Cardiac fibroblast (primary cell): ENCODE data around the gene RPRD2.
A peak's percentile ranks its signal among the peaks of the same experiment; 100 is the strongest.

Experiments
- DNase-seq, 2 donors: peaks; one replicate each; pipeline versions ENCODE4 v3.0.0 to v3.0.0-alpha.2; 2010; ENCODE audit warnings: low read depth in 2 of 2
- H3K4me3 ChIP-seq, 2 donors: replicated peaks in 1 of 2; 1 replicate in 1 of 2; 2 replicates in 1 of 2; pipeline ENCODE4 v1.5.1; 2011; ENCODE audit warnings: low read depth in 2 of 2, low read length in 2 of 2, mild to moderate bottlenecking in 2 of 2, moderate library complexity in 1 of 2
- CTCF ChIP-seq: IDR thresholded peaks from one replicate; pipeline ENCODE4 v1.5.1; 2011; ENCODE audit warnings: low read depth, mild to moderate bottlenecking, low read length, inconsistent platforms

RPRD2 gene

GRCh38 chr1:150406483-150406882, 42.5 kb downstream of the RPRD2 start:
- peak in 1 of 2 donors; percentile 36 for DNase-seq
- TF ChIP-seq CTCF: no peak
- H3K4me3 ChIP-seq: no peak overlapping the region

DNA sequence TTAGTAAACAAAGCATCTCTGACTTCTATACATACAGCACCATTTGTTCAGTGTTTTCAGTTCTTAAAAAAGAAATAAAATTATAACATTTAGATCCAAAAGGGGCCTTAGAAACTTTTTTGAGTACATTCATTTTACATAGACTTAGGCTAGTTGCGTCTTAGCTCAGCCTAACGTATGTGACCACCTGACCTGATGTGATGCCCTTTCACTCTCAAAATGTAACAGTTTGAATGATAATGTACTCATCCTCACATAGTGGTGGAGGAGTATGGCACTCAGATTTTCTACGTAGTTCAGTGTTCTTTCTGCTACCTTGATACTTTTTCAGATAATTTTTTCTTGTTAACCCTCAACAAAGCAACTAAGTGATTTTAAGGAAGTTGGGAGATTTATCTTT, 43.4 kb downstream of the RPRD2 start:
- no peak overlapping the region for H3K4me3 ChIP-seq
- TF ChIP-seq CTCF: no peak
- DNase-seq: no peak

GRCh38 chr1:150408800-150409199, 44.9 kb downstream of the RPRD2 start:
- no peak overlapping the region for H3K4me3 ChIP-seq
- no peak for DNase-seq
- no peak for TF ChIP-seq CTCF

- no peak for TF ChIP-seq CTCF
- DNase-seq: peak in 1 of 2 donors; percentile 22
- no peak overlapping the region for H3K4me3 ChIP-seq
These were observed 45.8 kb downstream of the RPRD2 start for GRCh38 chr1:150409504-150410362.

DNA sequence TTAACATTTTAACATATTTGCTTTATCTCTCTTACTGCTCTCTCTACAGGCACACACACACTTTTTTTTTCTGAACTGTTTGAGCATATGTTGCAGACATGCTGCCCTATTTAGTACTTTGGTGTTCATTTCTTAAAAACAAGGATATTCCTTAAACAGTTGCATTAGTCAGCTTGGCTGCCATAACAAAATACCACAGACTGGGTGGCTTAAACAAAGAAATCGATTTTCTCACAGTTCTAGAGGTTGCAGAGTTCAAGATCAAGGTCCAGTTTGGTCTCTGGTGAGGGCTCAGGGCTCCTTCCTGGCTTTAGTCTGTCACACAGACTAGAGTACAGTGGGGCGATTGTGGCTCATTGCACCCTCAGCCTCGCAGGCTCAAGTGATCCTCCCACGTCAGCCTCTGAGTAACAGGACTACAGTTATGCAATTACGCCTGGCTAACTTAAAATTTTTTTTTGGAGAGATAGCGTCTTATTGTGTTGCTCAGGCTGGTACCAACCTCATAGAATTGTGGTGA, 46.7 kb downstream of the RPRD2 start:
- TF ChIP-seq CTCF: no peak
- peak; percentile 72 to 75 for DNase-seq
- no peak overlapping the region for H3K4me3 ChIP-seq

GRCh38 chr1:150414592-150414991, 50.6 kb downstream of the RPRD2 start:
- H3K4me3 ChIP-seq: no peak overlapping the region
- no peak for TF ChIP-seq CTCF
- no peak for DNase-seq
